Thoracic aorta (tissue), 2 donors: ENCODE results near the gene PDE4B. TPM values are rescaled to one million over a fixed set of nuclear protein-coding genes. Genes with fewer than 3 reads are reported as not detected.

Source experiments
- ATAC-seq: fragments of 150-250 bp; one replicate; pipeline ENCODE4 v1.8.0; 2017; ENCODE audit warnings: low read depth; ENCODE audit not compliant: insufficient number of reproducible peaks, low FRiP score
- DNase-seq: peaks from one replicate; pipeline ENCODE4 v3.0.0-alpha.2; 2020; ENCODE audit warnings: low spot score
- H3K27ac ChIP-seq, 2 donors: fragments of 200-600 bp; sonication (generic); 1 replicate in 1 of 2; 2 replicates in 1 of 2; pipeline ENCODE4 v1.5.1; 2016; ENCODE audit warnings: mild to moderate bottlenecking in 2 of 2, moderate library complexity in 2 of 2
- H3K27me3 ChIP-seq: fragments of 200-600 bp; sonication (generic); replicated peaks from 2 replicates; pipeline ENCODE4 v1.6.0; 2016; ENCODE audit warnings: mild to moderate bottlenecking; ENCODE audit not compliant: insufficient read depth
- H3K36me3 ChIP-seq: fragments of 200-600 bp; sonication (generic); one replicate; pipeline ENCODE4 v1.5.1; 2016
- H3K4me1 ChIP-seq, 2 donors: fragments of 200-600 bp; sonication (generic); 1 replicate in 1 of 2; 2 replicates in 1 of 2; pipeline versions ENCODE4 v1.5.1 to v1.6.0; 2016; ENCODE audit warnings: low read depth in 2 of 2, mild to moderate bottlenecking in 1 of 2; ENCODE audit not compliant: control insufficient read depth in 1 of 2
- H3K4me3 ChIP-seq: fragments of 200-600 bp; sonication (generic); 2 replicates; pipeline ENCODE4 v1.5.1; 2016; ENCODE audit warnings: mild to moderate bottlenecking
- H3K9me3 ChIP-seq: fragments of 200-600 bp; sonication (generic); 2 replicates; pipeline ENCODE4 v1.5.1; 2016
- CTCF ChIP-seq: fragments of 200-600 bp; sonication (generic); IDR thresholded peaks from one replicate; pipeline ENCODE4 v1.5.1; 2019; ENCODE audit warnings: antibody characterized with exemption
- total RNA-seq, 2 donors: library from RNA; depleted of rRNA; stranded (reverse); fragments of >200 nt; gene quantifications; one replicate each; pipeline versions ENCODE4 v1.1.0 to v1.2.3, GENCODE V29; 2016

The PDE4B gene
- total RNA-seq, 2 donors from 2014 or later: 29.0 to 42.4 TPM

- Histone ChIP-seq H3K27ac (no peak overlapping the region), H3K4me3 (no peak overlapping the region), H3K9me3 (no peaks in the 10 kb centered on the region), H3K36me3 (no peaks in the 10 kb centered on the region), H3K27me3 (no peaks in the 10 kb centered on the region), H3K4me1 (no peaks in the 10 kb centered on the region)
- TF ChIP-seq CTCF: no peak
- ATAC-seq (no peak), DNase-seq (no peak)
Observed at GRCh38 chr1:65949933-65950332, 157.2 kb downstream of the PDE4B start.

- Histone ChIP-seq H3K27me3 (no peaks in the 10 kb centered on the region), H3K4me1 (no peaks in the 10 kb centered on the region), H3K27ac (no peak overlapping the region), H3K9me3 (no peaks in the 10 kb centered on the region), H3K4me3 (no peak overlapping the region), H3K36me3 (no peaks in the 10 kb centered on the region)
- TF ChIP-seq CTCF: no peak
- DNase-seq: no peak
- no peak for ATAC-seq
Observed at GRCh38 chr1:65952696-65953095, 160.0 kb downstream of the PDE4B start.

- Histone ChIP-seq H3K4me1 (no peaks in the 10 kb centered on the region), H3K4me3 (no peak overlapping the region), H3K36me3 (no peaks in the 10 kb centered on the region), H3K27ac (no peak overlapping the region), H3K27me3 (no peaks in the 10 kb centered on the region), H3K9me3 (no peaks in the 10 kb centered on the region)
- no peak for ATAC-seq
- no peak for TF ChIP-seq CTCF
- no peak for DNase-seq
Observed at GRCh38 chr1:65953170-65953569, 160.5 kb downstream of the PDE4B start.

GRCh38 chr1:65955071-65955470 is 162.4 kb downstream of the PDE4B start:
- TF ChIP-seq CTCF: no peak
- H3K27ac ChIP-seq: no peak overlapping the region
- ATAC-seq: no peak

GRCh38 chr1:65955503-65955902 is 162.8 kb downstream of the PDE4B start:
- no peak overlapping the region for H3K27ac ChIP-seq
- peaks cover 4 to 7% of the 10 kb centered on the region in 2 donors for H3K4me1 ChIP-seq
- ATAC-seq: no peak
- TF ChIP-seq CTCF: no peak
- H3K36me3 ChIP-seq: no peaks in the 10 kb centered on the region
- H3K9me3 ChIP-seq: no peaks in the 10 kb centered on the region
- H3K27me3 ChIP-seq: no peaks in the 10 kb centered on the region
- no peak overlapping the region for H3K4me3 ChIP-seq
- no peak for DNase-seq

More at GRCh38 chr1:65955071-65955470, 162.4 kb downstream of the PDE4B start:
- H3K4me1 ChIP-seq: peaks cover 4 to 6% of the 10 kb centered on the region in 2 donors
- no peaks in the 10 kb centered on the region for H3K9me3 ChIP-seq
- H3K36me3 ChIP-seq: no peaks in the 10 kb centered on the region
- H3K4me3 ChIP-seq: no peak overlapping the region
- H3K27me3 ChIP-seq: no peaks in the 10 kb centered on the region
- no peak for DNase-seq
